HG02852 (cell line): ENCODE data around the gene TRHDE.

Experiments
- ATAC-seq: cut with Tn5 transposase; IDR thresholded peaks from one replicate; pipeline ENCODE4 v1.9.1; 2021; ENCODE audit warnings: mild to moderate bottlenecking, moderate library complexity; ENCODE audit not compliant: unreplicated experiment

TRHDE gene

GRCh38 chr12:72307229-72307628 lies 35.1 kb downstream of the TRHDE start:
- no peak for ATAC-seq

GRCh38 chr12:72311946-72312345 lies 39.8 kb downstream of the TRHDE start:
- ATAC-seq = no peak

- no peak for ATAC-seq
Measured at GRCh38 chr12:72313806-72314205, 41.6 kb downstream of the TRHDE start.

GRCh38 chr12:72315858-72316257 lies 43.7 kb downstream of the TRHDE start:
- ATAC-seq = no peak

- ATAC-seq = no peak
Measured at GRCh38 chr12:72318341-72318740, 46.2 kb downstream of the TRHDE start.

GRCh38 chr12:72323881-72324280 lies 51.7 kb downstream of the TRHDE start:
- no peak for ATAC-seq

GRCh38 chr12:72330301-72330700 lies 58.1 kb downstream of the TRHDE start:
- ATAC-seq = no peak

GRCh38 chr12:72330784-72331183 lies 58.6 kb downstream of the TRHDE start:
- ATAC-seq = no peak

- ATAC-seq = no peak
Measured at GRCh38 chr12:72337382-72337781, 65.2 kb downstream of the TRHDE start.

GRCh38 chr12:72337946-72338345 lies 65.8 kb downstream of the TRHDE start:
- ATAC-seq = no peak

GRCh38 chr12:72338437-72338836 lies 66.3 kb downstream of the TRHDE start:
- no peak for ATAC-seq

- peak; percentile 96 for ATAC-seq
Measured at GRCh38 chr12:72346363-72346944, 74.3 kb downstream of the TRHDE start.

- ATAC-seq = no peak
Measured at GRCh38 chr12:72349491-72349890, 77.3 kb downstream of the TRHDE start.

GRCh38 chr12:72359416-72359815 lies 87.2 kb downstream of the TRHDE start:
- no peak for ATAC-seq

GRCh38 chr12:72365151-72365550 lies 93.0 kb downstream of the TRHDE start:
- no peak for ATAC-seq

GRCh38 chr12:72366255-72366654 lies 94.1 kb downstream of the TRHDE start:
- no peak for ATAC-seq

GRCh38 chr12:72368298-72368697 lies 96.1 kb downstream of the TRHDE start:
- no peak for ATAC-seq

- ATAC-seq = no peak
Measured at GRCh38 chr12:72368719-72369422, 96.7 kb downstream of the TRHDE start.

GRCh38 chr12:72369423-72369959 lies 97.3 kb downstream of the TRHDE start:
- ATAC-seq = no peak

GRCh38 chr12:72380441-72380840 lies 108.3 kb downstream of the TRHDE start:
- ATAC-seq = no peak

GRCh38 chr12:72388322-72388721 lies 116.2 kb downstream of the TRHDE start:
- ATAC-seq = no peak

- ATAC-seq = no peak
Measured at GRCh38 chr12:72390146-72390545, 118.0 kb downstream of the TRHDE start.

- no peak for ATAC-seq
Measured at GRCh38 chr12:72406111-72406510, 133.9 kb downstream of the TRHDE start.
